DND-41 (cell line): ENCODE data around the gene SMARCB1.

Experiments used
- EZH2 ChIP-seq: IDR thresholded peaks from 3 replicates; pipeline ENCODE4 v1.6.1; 2012; ENCODE audit warnings: borderline replicate concordance, low read depth, mild to moderate bottlenecking, moderate library complexity, low read length, inconsistent platforms; ENCODE audit not compliant: severe bottlenecking
- TF ChIP-seq, protein P1 (sequence below): IDR thresholded peaks from 2 replicates; pipeline ENCODE4 v1.5.1; 2012; ENCODE audit warnings: borderline replicate concordance, low read length, moderate library complexity, mild to moderate bottlenecking; ENCODE audit not compliant: poor library complexity, severe bottlenecking; ENCODE audit errors: extremely low read depth

DNA sequence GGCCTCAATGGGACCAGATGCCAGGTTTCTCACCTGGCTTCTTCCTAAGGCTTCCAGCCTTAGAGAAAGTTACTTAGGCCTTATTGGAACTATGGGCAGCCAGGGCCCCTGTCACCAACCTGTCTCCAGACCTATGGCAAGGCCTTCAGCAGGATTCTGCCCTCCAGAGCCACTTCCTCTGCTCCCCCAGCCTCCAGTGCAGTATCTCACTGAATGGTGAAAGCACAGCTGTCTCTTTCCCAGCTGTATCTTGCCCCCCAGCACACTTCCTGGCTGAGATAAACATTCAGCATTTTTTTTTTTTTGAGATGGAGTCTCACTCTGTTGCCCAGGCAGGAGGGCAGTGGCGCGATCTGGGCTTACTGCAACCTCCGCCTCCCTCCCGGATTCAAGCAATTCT lies 72.4 kb downstream of the SMARCB1 start:
- TF ChIP-seq, protein P1, sequence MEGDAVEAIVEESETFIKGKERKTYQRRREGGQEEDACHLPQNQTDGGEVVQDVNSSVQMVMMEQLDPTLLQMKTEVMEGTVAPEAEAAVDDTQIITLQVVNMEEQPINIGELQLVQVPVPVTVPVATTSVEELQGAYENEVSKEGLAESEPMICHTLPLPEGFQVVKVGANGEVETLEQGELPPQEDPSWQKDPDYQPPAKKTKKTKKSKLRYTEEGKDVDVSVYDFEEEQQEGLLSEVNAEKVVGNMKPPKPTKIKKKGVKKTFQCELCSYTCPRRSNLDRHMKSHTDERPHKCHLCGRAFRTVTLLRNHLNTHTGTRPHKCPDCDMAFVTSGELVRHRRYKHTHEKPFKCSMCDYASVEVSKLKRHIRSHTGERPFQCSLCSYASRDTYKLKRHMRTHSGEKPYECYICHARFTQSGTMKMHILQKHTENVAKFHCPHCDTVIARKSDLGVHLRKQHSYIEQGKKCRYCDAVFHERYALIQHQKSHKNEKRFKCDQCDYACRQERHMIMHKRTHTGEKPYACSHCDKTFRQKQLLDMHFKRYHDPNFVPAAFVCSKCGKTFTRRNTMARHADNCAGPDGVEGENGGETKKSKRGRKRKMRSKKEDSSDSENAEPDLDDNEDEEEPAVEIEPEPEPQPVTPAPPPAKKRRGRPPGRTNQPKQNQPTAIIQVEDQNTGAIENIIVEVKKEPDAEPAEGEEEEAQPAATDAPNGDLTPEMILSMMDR: no peak
- TF ChIP-seq EZH2: no peak
